Neural crest cell (in vitro differentiated cells): ENCODE results near the gene DACT3. TPM values are rescaled to one million over a fixed set of nuclear protein-coding genes. Genes with fewer than 3 reads are reported as not detected.

Source experiments
- DNase-seq: peaks from one replicate; pipeline ENCODE4 v3.0.0; 2021; ENCODE audit warnings: low read depth, mixed read lengths, low spot score
- H3K27ac Mint-ChIP-seq: one replicate; pipeline ENCODE4 v1.8.0; 2021; ENCODE audit warnings: mild to moderate bottlenecking, mixed read lengths; ENCODE audit not compliant: unreplicated experiment
- H3K27me3 Mint-ChIP-seq: 2 replicates; pipeline ENCODE4 v1.8.0; 2021; ENCODE audit warnings: low read depth, mild to moderate bottlenecking, mixed read lengths
- H3K36me3 Mint-ChIP-seq: 2 replicates; pipeline ENCODE4 v1.8.0; 2021; ENCODE audit warnings: low read depth, mild to moderate bottlenecking, mixed read lengths
- H3K4me1 Mint-ChIP-seq: 2 replicates; pipeline ENCODE4 v1.8.0; 2021; ENCODE audit warnings: mixed read lengths
- H3K4me3 Mint-ChIP-seq: one replicate; pipeline ENCODE4 v1.8.0; 2021; ENCODE audit warnings: mild to moderate bottlenecking, mixed read lengths
- H3K9me3 Mint-ChIP-seq: 2 replicates; pipeline ENCODE4 v1.8.0; 2021; ENCODE audit warnings: mixed read lengths
- total RNA-seq: library from RNA; stranded (reverse); gene quantifications from 2 replicates; pipeline ENCODE4 v1.2.1, GENCODE V29; 2021
- TF ChIP-seq, protein P1 (sequence below): fragments of 200-600 bp; sonication (generic); conservative IDR thresholded peaks from 2 replicates; pipeline ENCODE4 v1.5.0; 2021; ENCODE audit warnings: antibody characterized with exemption, mild to moderate bottlenecking

The DACT3 gene
- total RNA-seq, 1 donor from 2014 or later = 7.4 TPM

DNA sequence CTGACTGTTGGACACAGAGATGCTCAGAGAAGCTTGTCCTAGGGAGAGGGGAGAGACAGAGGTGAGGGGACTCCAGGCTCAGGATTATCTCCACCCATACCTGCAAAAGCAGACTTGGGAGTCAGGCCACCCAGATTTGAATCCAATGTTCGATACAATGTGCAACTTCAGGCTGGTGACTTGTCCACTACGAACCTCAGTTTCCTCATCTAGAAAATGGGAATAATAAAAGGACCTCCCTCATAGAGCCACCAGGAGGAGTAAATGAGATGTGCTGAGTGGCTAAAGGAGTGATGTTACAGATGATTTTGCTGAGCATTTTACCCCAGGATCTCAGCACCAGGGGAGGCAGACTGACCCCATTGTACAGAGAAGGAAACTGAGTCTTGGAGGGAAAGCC lies 31.0 kb upstream of the DACT3 start:
- no peak for DNase-seq
- no peaks in the 10 kb centered on the region for H3K9me3 Mint-ChIP-seq
- H3K27ac Mint-ChIP-seq = no peak overlapping the region
- H3K4me3 Mint-ChIP-seq = no peak overlapping the region
- H3K4me1 Mint-ChIP-seq = peaks cover 3% of the 10 kb centered on the region
- no peaks in the 10 kb centered on the region for H3K27me3 Mint-ChIP-seq
- H3K36me3 Mint-ChIP-seq = peaks cover 40% of the 10 kb centered on the region
- TF ChIP-seq, protein P1, sequence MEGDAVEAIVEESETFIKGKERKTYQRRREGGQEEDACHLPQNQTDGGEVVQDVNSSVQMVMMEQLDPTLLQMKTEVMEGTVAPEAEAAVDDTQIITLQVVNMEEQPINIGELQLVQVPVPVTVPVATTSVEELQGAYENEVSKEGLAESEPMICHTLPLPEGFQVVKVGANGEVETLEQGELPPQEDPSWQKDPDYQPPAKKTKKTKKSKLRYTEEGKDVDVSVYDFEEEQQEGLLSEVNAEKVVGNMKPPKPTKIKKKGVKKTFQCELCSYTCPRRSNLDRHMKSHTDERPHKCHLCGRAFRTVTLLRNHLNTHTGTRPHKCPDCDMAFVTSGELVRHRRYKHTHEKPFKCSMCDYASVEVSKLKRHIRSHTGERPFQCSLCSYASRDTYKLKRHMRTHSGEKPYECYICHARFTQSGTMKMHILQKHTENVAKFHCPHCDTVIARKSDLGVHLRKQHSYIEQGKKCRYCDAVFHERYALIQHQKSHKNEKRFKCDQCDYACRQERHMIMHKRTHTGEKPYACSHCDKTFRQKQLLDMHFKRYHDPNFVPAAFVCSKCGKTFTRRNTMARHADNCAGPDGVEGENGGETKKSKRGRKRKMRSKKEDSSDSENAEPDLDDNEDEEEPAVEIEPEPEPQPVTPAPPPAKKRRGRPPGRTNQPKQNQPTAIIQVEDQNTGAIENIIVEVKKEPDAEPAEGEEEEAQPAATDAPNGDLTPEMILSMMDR = no peak

DNA sequence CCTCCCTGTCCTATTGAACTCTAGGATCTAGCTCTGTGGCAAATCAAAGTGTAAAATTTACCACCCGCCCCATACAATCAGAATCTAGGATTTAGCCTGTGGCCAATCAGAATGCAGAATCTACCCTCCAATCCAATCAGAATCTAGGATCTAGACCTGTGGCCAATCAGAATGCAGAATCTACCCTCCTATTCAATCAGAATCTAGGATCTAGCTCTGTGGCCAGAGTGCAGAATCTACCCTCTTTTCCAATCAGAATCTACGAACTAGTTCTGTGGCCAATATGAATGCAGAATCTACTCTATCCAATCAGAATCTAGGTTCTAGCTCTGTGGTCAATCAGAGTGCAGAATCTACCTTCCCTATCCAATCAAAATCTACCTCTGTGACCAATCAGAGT lies 30.1 kb upstream of the DACT3 start:
- Mint-ChIP-seq H3K36me3 (peaks cover 40% of the 10 kb centered on the region), H3K4me1 (no peaks in the 10 kb centered on the region), H3K27ac (no peak overlapping the region), H3K9me3 (no peaks in the 10 kb centered on the region), H3K4me3 (no peak overlapping the region), H3K27me3 (no peaks in the 10 kb centered on the region)
- TF ChIP-seq, protein P1 = no peak
- DNase-seq = no peak

DNA sequence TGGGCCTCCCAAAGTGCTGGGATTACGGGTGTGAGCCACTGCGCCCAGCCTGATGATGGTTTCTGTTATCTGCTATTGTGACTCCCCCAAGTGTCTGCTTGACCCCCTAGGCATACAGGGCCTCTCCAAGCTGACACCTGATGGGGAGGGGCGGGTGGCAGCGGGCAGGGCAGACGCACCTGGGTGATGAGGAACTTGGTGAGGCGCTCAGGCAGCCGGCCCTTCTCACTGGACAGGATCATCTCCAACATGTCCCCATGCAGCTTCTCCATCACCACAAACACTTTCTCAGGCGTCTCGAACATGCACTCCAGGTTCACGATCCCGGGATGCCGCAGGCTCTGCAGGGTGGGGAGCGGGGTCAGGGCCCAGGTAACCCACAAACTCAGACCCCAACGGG lies 28.4 kb upstream of the DACT3 start:
- H3K27ac Mint-ChIP-seq = no peak overlapping the region
- DNase-seq = no peak
- no peaks in the 10 kb centered on the region for H3K27me3 Mint-ChIP-seq
- H3K9me3 Mint-ChIP-seq = no peaks in the 10 kb centered on the region
- H3K4me1 Mint-ChIP-seq = no peaks in the 10 kb centered on the region
- TF ChIP-seq, protein P1 = no peak
- H3K4me3 Mint-ChIP-seq = no peak overlapping the region
- peaks cover 34% of the 10 kb centered on the region for H3K36me3 Mint-ChIP-seq

DNA sequence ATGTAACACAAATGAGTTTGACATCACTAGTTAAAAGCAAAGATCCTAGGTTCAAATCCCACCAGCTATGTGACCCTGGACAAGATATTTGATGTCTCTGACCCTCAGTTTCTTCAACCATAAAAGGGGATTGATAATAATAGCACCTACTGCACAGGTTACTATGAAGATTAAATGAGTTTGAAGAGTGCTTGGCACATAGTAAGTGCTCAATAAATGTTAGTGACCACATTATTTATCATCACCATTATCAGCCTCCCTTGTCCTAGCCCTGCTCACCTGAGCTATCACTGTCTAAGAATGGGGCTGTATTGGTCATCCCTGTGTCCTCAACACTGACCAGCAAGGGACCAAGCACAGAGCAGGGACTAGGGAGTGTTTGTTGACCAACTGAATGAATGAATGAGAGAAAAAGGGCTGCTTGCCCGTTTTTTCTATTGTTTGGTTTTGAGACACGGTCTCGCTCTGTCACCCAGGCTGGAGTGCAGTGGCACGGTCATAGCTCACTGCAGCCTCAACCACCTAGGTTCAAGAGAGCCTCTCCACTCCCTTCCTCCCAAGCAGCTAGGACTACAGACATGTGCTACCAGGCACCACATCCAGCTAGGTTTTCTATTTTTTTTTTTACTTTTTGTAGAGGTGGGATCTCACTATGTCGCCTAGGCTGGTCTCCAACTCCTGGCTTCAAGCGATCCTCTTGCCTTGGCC lies 26.6 kb upstream of the DACT3 start:
- H3K27ac Mint-ChIP-seq = no peak overlapping the region
- H3K27me3 Mint-ChIP-seq = no peaks in the 10 kb centered on the region
- no peaks in the 10 kb centered on the region for H3K9me3 Mint-ChIP-seq
- H3K36me3 Mint-ChIP-seq = peaks cover 34% of the 10 kb centered on the region
- H3K4me3 Mint-ChIP-seq = no peak overlapping the region
- no peak for DNase-seq
- no peaks in the 10 kb centered on the region for H3K4me1 Mint-ChIP-seq
- TF ChIP-seq, protein P1 = no peak

DNA sequence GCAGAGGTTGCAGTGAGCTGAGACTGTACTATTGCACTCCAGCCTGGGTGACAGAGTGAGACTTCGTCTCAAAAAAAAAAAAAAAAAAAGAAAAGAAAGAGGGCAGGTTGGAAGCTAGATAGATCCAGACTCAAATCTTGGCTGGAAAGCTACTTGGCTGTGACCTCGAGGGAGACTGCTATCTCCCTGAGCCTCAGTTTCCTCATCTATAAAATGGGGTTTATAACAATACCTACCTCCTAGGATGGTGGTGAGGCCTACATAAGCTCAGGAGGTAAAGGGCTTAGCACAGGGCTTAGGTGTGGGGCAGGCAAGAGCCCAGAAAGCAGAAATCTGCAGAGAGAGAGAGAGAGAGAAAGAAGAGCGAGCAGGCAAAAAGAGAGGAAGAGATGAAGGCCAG lies 24.2 kb upstream of the DACT3 start:
- TF ChIP-seq, protein P1 = no peak
- Mint-ChIP-seq H3K27me3 (no peaks in the 10 kb centered on the region), H3K4me3 (no peak overlapping the region), H3K36me3 (peaks cover 13% of the 10 kb centered on the region), H3K9me3 (no peaks in the 10 kb centered on the region), H3K4me1 (no peaks in the 10 kb centered on the region), H3K27ac (no peak overlapping the region)
- DNase-seq = no peak
